AG09309 (cell line): ENCODE data around the gene TBC1D22A.

Experiments
- DNase-seq: peaks from one replicate; pipeline ENCODE4 v3.0.0-alpha.2; 2010; ENCODE audit warnings: low read depth
- H3K4me3 ChIP-seq: 2 replicates; pipeline ENCODE4 v1.5.1; 2011; ENCODE audit warnings: mild to moderate bottlenecking, low read depth, low read length, moderate library complexity; ENCODE audit not compliant: control insufficient read depth
- CTCF ChIP-seq: IDR thresholded peaks from 2 replicates; pipeline ENCODE4 v1.5.1; 2011; ENCODE audit warnings: mild to moderate bottlenecking, low read depth, low read length, inconsistent platforms; ENCODE audit not compliant: insufficient read depth, control insufficient read depth; ENCODE audit errors: missing control alignments

Gene TBC1D22A

GRCh38 chr22:46971099-46971763, 208.8 kb downstream of the TBC1D22A start:
- no peak for TF ChIP-seq CTCF
- H3K4me3 ChIP-seq: no peak overlapping the region
- no peak for DNase-seq

GRCh38 chr22:46971764-46972125, 209.3 kb downstream of the TBC1D22A start:
- no peak overlapping the region for H3K4me3 ChIP-seq
- DNase-seq: no peak
- TF ChIP-seq CTCF: no peak

- TF ChIP-seq CTCF: no peak
- no peak overlapping the region for H3K4me3 ChIP-seq
- DNase-seq: no peak
Observed at GRCh38 chr22:46972256-46972655, 209.8 kb downstream of the TBC1D22A start.

- TF ChIP-seq CTCF: no peak
- no peak for DNase-seq
Observed at GRCh38 chr22:46972901-46973831, 210.7 kb downstream of the TBC1D22A start.

GRCh38 chr22:46974077-46974476, 211.6 kb downstream of the TBC1D22A start:
- TF ChIP-seq CTCF: no peak
- no peak overlapping the region for H3K4me3 ChIP-seq
- no peak for DNase-seq

More at GRCh38 chr22:46972901-46973831, 210.7 kb downstream of the TBC1D22A start:
- no peak overlapping the region for H3K4me3 ChIP-seq

- DNase-seq: no peak
- H3K4me3 ChIP-seq: no peak overlapping the region
- TF ChIP-seq CTCF: no peak
Observed at GRCh38 chr22:46974631-46975585, 212.5 kb downstream of the TBC1D22A start.
